Heart left ventricle (tissue), 13 donors: ENCODE results near the gene KANSL1.

Experiments
- CTCF ChIP-seq, 12 donors: fragments of 200-600 bp; sonication (generic) in 4 of 12; IDR thresholded peaks; one replicate each; pipeline versions ENCODE4 v1.5.0 to v1.8.0; 2018 to 2022; ENCODE audit warnings: antibody characterized with exemption in 12 of 12, mild to moderate bottlenecking in 5 of 12
- POLR2A ChIP-seq, 2 donors: fragments of 450-650 bp; IDR thresholded peaks; one replicate each; pipeline ENCODE4 v1.6.1; 2017; ENCODE audit warnings: antibody characterized with exemption in 2 of 2, mild to moderate bottlenecking in 2 of 2, moderate library complexity in 2 of 2
- donor health status: ischemic (EF 13 %, LVEDD 7.1; RV severe dilation, severe dysfunction).
- donor health status: DM: no; HTN: yes; CAD: no.
- donor health status: DM: no; HTN: no; CAD: no.
- donor health status: ischemic (EF 25% LVEDD 6.9; RV normal size, moderate dysfunction).
- donor health status: ischemic (EF 25% LVEDD 5.7; RV mildly dilated, moderate dysfunction).
- donor health status: ischemic (EF 35%, LVEDD 5.7; RV mildly dilated, moderate dysfunction).
- donor health status: nonischemic (EF 11% LVEDD 7.7; RV severe dilation, severe dysfunction).
- donor health status: DM: yes; HTN: yes; CAD: no.
- donor health status: PGD.
- donor health status: ischemic (EF 29% LVEDD 5.4; RV normal size, mild dysfunction).
- donor health status: nonischemic (EF 23%, LVEDD 6.1; RV moderate dilation, normal function).

- TF ChIP-seq CTCF (IDR thresholded peaks at IDR 0.05) (no peak), POLR2A (IDR thresholded peaks at IDR 0.05) (no peak)
Measured at GRCh38 chr17:46198233-46198632, 5.0 kb upstream of the KANSL1 start.
